BJ (cell line): Measurements from ENCODE around the gene CUX1. TPM values are rescaled to one million over a fixed set of nuclear protein-coding genes. Genes with fewer than 3 reads are reported as not detected.

Experiments
- CTCF ChIA-PET: fragments of 350-600 bp; formaldehyde crosslinking; extraction: SDS; loops from one replicate; lab custom pipeline; 2021; ENCODE audit warnings: antibody characterized with exemption, inconsistent platforms; lab: Yijun Ruan, JAX
- POLR2A ChIA-PET: fragments of 300-600 bp; sonication (Branson Sonifier 250); formaldehyde crosslinking; extraction: SDS; loops from one replicate; lab custom pipeline; 2021; ENCODE audit warnings: antibody characterized with exemption; lab: Charles Lee
- DNase-seq: peaks from one replicate; pipeline ENCODE4 v3.0.0-alpha.2; 2011; ENCODE audit warnings: low read depth
- H3K27me3 ChIP-seq: 2 replicates; pipeline ENCODE4 v1.6.0; 2011; ENCODE audit warnings: low read length; ENCODE audit not compliant: control insufficient read depth, insufficient read depth
- H3K36me3 ChIP-seq: 2 replicates; pipeline ENCODE4 v1.5.1; 2011; ENCODE audit warnings: low read length; ENCODE audit not compliant: control insufficient read depth, insufficient read depth
- H3K4me3 ChIP-seq: 2 replicates; pipeline ENCODE4 v1.5.1; 2011; ENCODE audit warnings: low read depth, mild to moderate bottlenecking, control low read depth, low read length
- CTCF ChIP-seq: IDR thresholded peaks from 2 replicates; pipeline ENCODE4 v1.5.1; 2011; ENCODE audit warnings: low read depth, mild to moderate bottlenecking, control low read depth, inconsistent platforms, low read length, moderate library complexity; ENCODE audit not compliant: insufficient read depth
- polyA plus RNA-seq: library from polyadenylated mRNA; depleted of rRNA; stranded (reverse); fragments of >200 nt; gene quantifications from 2 replicates; pipeline ENCODE4 v1.2.3, GENCODE V29; 2011

CUX1 gene
- polyA plus RNA-seq, 1 experiment: 36.5 TPM

- Histone ChIP-seq H3K27me3 (no peaks in the 10 kb centered on the region), H3K36me3 (no peaks in the 10 kb centered on the region), H3K4me3 (no peak overlapping the region)
- DNase-seq: no peak
- TF ChIP-seq CTCF: no peak
- CTCF ChIA-PET: interaction anchor here (1.2 kb wide), 1 partner anchor 22 kb away, joined by 3 read pairs; no protein-coding TSS in a partner anchor
- POLR2A ChIA-PET: no interaction called here
Measured at GRCh38 chr7:102054158-102054557, 236.7 kb downstream of the CUX1 start.

- CTCF ChIA-PET: interaction anchor here (1.2 to 2.0 kb wide), 2 partner anchors 10 to 23 kb away, joined by 3 to 9 read pairs; no protein-coding TSS in a partner anchor
- POLR2A ChIA-PET: no interaction called here
- H3K4me3 ChIP-seq: no peak overlapping the region
- TF ChIP-seq CTCF: no peak
- no peaks in the 10 kb centered on the region for H3K27me3 ChIP-seq
- H3K36me3 ChIP-seq: no peaks in the 10 kb centered on the region
- DNase-seq: no peak
Measured at GRCh38 chr7:102055181-102055976, 238.0 kb downstream of the CUX1 start.

GRCh38 chr7:102059524-102059923, 242.1 kb downstream of the CUX1 start:
- CTCF ChIA-PET: no interaction called here
- no peak for TF ChIP-seq CTCF
- Histone ChIP-seq H3K27me3 (no peaks in the 10 kb centered on the region), H3K4me3 (no peak overlapping the region), H3K36me3 (no peaks in the 10 kb centered on the region)
- POLR2A ChIA-PET: no interaction called here
- no peak for DNase-seq

GRCh38 chr7:102061354-102061945, 244.0 kb downstream of the CUX1 start:
- H3K4me3 ChIP-seq: no peak overlapping the region
- no peaks in the 10 kb centered on the region for H3K27me3 ChIP-seq
- POLR2A ChIA-PET: no interaction called here
- H3K36me3 ChIP-seq: no peaks in the 10 kb centered on the region; the same call in 1 of the 2 replicates
- CTCF ChIA-PET: no interaction called here
- no peak for TF ChIP-seq CTCF
- no peak for DNase-seq

- ChIA-PET POLR2A (interaction anchor here (0.5 kb wide), 1 partner anchor 115 kb away, joined by 5 read pairs; no protein-coding TSS in a partner anchor), CTCF (no interaction called here)
- TF ChIP-seq CTCF: no peak
- Histone ChIP-seq H3K36me3 (no peaks in the 10 kb centered on the region; the same call in 1 of the 2 replicates), H3K4me3 (no peak overlapping the region), H3K27me3 (no peaks in the 10 kb centered on the region)
- no peak for DNase-seq
Measured at GRCh38 chr7:102061981-102062390, 244.6 kb downstream of the CUX1 start.
